Ishikawa (cell line): ENCODE results near the gene DNAJA3.

Experiments used
- CEBPB ChIP-seq: IDR thresholded peaks from 2 replicates; pipeline ENCODE4 v1.6.1; 2012
- CREB1 ChIP-seq: IDR thresholded peaks from 2 replicates; pipeline ENCODE4 v1.6.1; 2012; ENCODE audit warnings: low read depth
- EGR1 ChIP-seq: IDR thresholded peaks from 2 replicates; pipeline ENCODE4 v1.6.1; 2012
- EP300 ChIP-seq: IDR thresholded peaks from 2 replicates; pipeline ENCODE4 v1.6.1; 2012; ENCODE audit warnings: borderline replicate concordance
- FOXM1 ChIP-seq: IDR thresholded peaks from 2 replicates; pipeline ENCODE4 v1.6.1; 2012; ENCODE audit warnings: low read depth, borderline replicate concordance
- MAX ChIP-seq: IDR thresholded peaks from 2 replicates; pipeline ENCODE4 v1.6.1; 2012
- NFIC ChIP-seq: IDR thresholded peaks from 2 replicates; pipeline ENCODE4 v1.6.1; 2012
- RAD21 ChIP-seq: IDR thresholded peaks from 2 replicates; pipeline ENCODE4 v1.6.1; 2012; ENCODE audit warnings: low read depth
- REST ChIP-seq: IDR thresholded peaks from 2 replicates; pipeline ENCODE4 v1.6.1; 2012; ENCODE audit warnings: low read depth, mild to moderate bottlenecking
- TAF1 ChIP-seq: IDR thresholded peaks from 2 replicates; pipeline ENCODE4 v1.6.1; 2012; ENCODE audit warnings: low read depth, mild to moderate bottlenecking
- TCF12 ChIP-seq: IDR thresholded peaks from 2 replicates; pipeline ENCODE4 v1.6.1; 2012; ENCODE audit warnings: low read depth
- TEAD4 ChIP-seq: IDR thresholded peaks from 2 replicates; pipeline ENCODE4 v1.6.1; 2012
- USF1 ChIP-seq: IDR thresholded peaks from 2 replicates; pipeline ENCODE4 v1.6.1; 2012
- YY1 ChIP-seq: IDR thresholded peaks from 2 replicates; pipeline ENCODE4 v1.6.1; 2012; ENCODE audit warnings: low read depth
- ZBTB7A ChIP-seq: IDR thresholded peaks from 2 replicates; pipeline ENCODE4 v1.6.1; 2012; ENCODE audit warnings: low read depth

Gene DNAJA3

GRCh38 chr16:4378161-4378666 is 47.5 kb upstream of the DNAJA3 start:
- 0 out of 2 replicates have a peak, but pooled peaks have one; percentile 34 for TF ChIP-seq TCF12
- TF ChIP-seq NFIC: no peak
- no peak for TF ChIP-seq TEAD4
- TF ChIP-seq CREB1: no peak

- TF ChIP-seq TEAD4: no peak
- TF ChIP-seq MAX: no peak
- TF ChIP-seq TCF12: no peak
- TF ChIP-seq YY1: no peak
- TF ChIP-seq FOXM1: no peak
- TF ChIP-seq CREB1: no peak
- no peak for TF ChIP-seq RAD21
- TF ChIP-seq TAF1: no peak
Observed at GRCh38 chr16:4378999-4379690, 46.5 kb upstream of the DNAJA3 start.

GRCh38 chr16:4380119-4381063 is 45.3 kb upstream of the DNAJA3 start:
- TF ChIP-seq REST (no peak), NFIC (peak; percentile 77), CEBPB (no peak), FOXM1 (peak; percentile 36; the same call in 1 of the 2 replicates), ZBTB7A (peak; percentile 31; the same call in 1 of the 2 replicates), TEAD4 (peak; percentile 75), TCF12 (peak; percentile 89), USF1 (no peak; the same call in 1 of the 2 replicates), EGR1 (no peak), TAF1 (no peak), EP300 (peak; percentile 86), RAD21 (peak; percentile 8; the same call in 1 of the 2 replicates), YY1 (peak; percentile 67; the same call in 1 of the 2 replicates), CREB1 (no peak), MAX (peak; percentile 84)

- TF ChIP-seq YY1 (0 out of 2 replicates have a peak, but pooled peaks have one; percentile 30), TEAD4 (peak; percentile 68), TCF12 (peak; percentile 95), EGR1 (no peak; the same call in 1 of the 2 replicates), FOXM1 (0 out of 2 replicates have a peak, but pooled peaks have one; percentile 10), RAD21 (peak; percentile 43; the same call in 1 of the 2 replicates), NFIC (peak; percentile 97), EP300 (peak; percentile 88), CEBPB (peak; percentile 93), ZBTB7A (peak; percentile 66; the same call in 1 of the 2 replicates), TAF1 (no peak), MAX (peak; percentile 88), USF1 (peak; percentile 14; the same call in 1 of the 2 replicates), REST (no peak), CREB1 (no peak)
Observed at GRCh38 chr16:4381072-4381934, 44.4 kb upstream of the DNAJA3 start.
